Stomach (tissue), 9 donors: ENCODE measurements around the gene CYB5D1. TPM values are rescaled to one million over a fixed set of nuclear protein-coding genes. Genes with fewer than 3 reads are reported as not detected.

Experiments used
- DNase-seq, 2 donors: peaks; one replicate each; pipeline versions ENCODE4 v3.0.0 to v3.0.0-alpha.2; 2013 to 2019
- H3K27ac ChIP-seq, 5 donors: fragments of 200-600 bp in 4 of 5; sonication (generic) in 4 of 5; one replicate each; pipeline ENCODE4 v1.5.1; 2013 to 2019; ENCODE audit warnings: mild to moderate bottlenecking in 1 of 5, moderate library complexity in 1 of 5
- H3K27me3 ChIP-seq, 3 donors: fragments of 200-600 bp; sonication (generic); one replicate each; pipeline ENCODE4 v1.5.1; 2017 to 2019; ENCODE audit warnings: mixed run types in 1 of 3
- H3K36me3 ChIP-seq, 4 donors: fragments of 200-600 bp; sonication (generic); 1 replicate in 3 of 4; 2 replicates in 1 of 4; pipeline ENCODE4 v1.5.1; 2016 to 2019
- H3K4me1 ChIP-seq, 4 donors: fragments of 200-600 bp; sonication (generic); one replicate each; pipeline ENCODE4 v1.5.1; 2016 to 2019
- H3K4me3 ChIP-seq, 4 donors: fragments of 200-600 bp; sonication (generic) in 3 of 4; one replicate each; pipeline ENCODE4 v1.5.1; 2016 to 2019; ENCODE audit warnings: mild to moderate bottlenecking in 1 of 4
- H3K9me3 ChIP-seq, 4 donors: fragments of 200-600 bp; sonication (generic); one replicate each; pipeline ENCODE4 v1.5.1; 2016 to 2019
- EP300 ChIP-seq: sonication (generic); formaldehyde crosslinking; IDR thresholded peaks from one replicate; pipeline ENCODE4 v1.6.1; 2017; ENCODE audit warnings: antibody characterized with exemption
- POLR2A ChIP-seq, 4 donors: fragments of 450-650 bp; IDR thresholded peaks; one replicate each; pipeline ENCODE4 v1.6.1; 2016; ENCODE audit warnings: antibody characterized with exemption in 4 of 4, control low read depth in 2 of 4, mild to moderate bottlenecking in 1 of 4, moderate library complexity in 1 of 4
- POLR2AphosphoS5 ChIP-seq, 3 donors: sonication (generic); formaldehyde crosslinking; IDR thresholded peaks; one replicate each; pipeline ENCODE4 v1.6.1; 2016; ENCODE audit warnings: antibody characterized with exemption in 3 of 3
- WGBS, 5 donors: extraction: QIAGEN DNeasy Blood & Tissue Kit in 3 of 5; methylation state at CpG; one replicate each; pipeline versions ENCODE4 v1.1.5 to v1.1.7; 2013 to 2018; 5-methylcytosine and 5-hydroxymethylcytosine counted together
- intact Hi-C: fragments of 100-400 bp; cut with DNase I; formaldehyde crosslinking; loops from one replicate; pipeline ENCODE4 v1.15.1; 2023; ENCODE audit warnings: low total_unique reads
- polyA plus RNA-seq, 3 donors: library from polyadenylated mRNA; stranded (reverse); fragments of 200-250 nt; gene quantifications; one replicate each; pipeline ENCODE4 v1.2.3, GENCODE V29; 2013
- total RNA-seq, 5 donors: library from RNA; depleted of rRNA; stranded (reverse); fragments of >200 nt; gene quantifications; one replicate each; pipeline versions ENCODE4 v1.1.0 to v1.2.3, GENCODE V29; 2014 to 2016
- TF ChIP-seq, protein P1 (sequence below), 7 experiments: fragments of 450-650 bp in 4 of 7; fragments of 200-600 bp in 3 of 7; sonication (generic) in 3 of 7; IDR thresholded peaks; one replicate each; pipeline ENCODE4 v1.5.1; 2016 to 2019; ENCODE audit warnings: antibody characterized with exemption in 7 of 7, control low read depth in 2 of 7, mild to moderate bottlenecking in 1 of 7
- donor health status: healthy with polysubstance abuse.
- donor health status: Bipolar disorder and iron deficiency.
- donor health status: healthy.

The CYB5D1 gene
- total and polyA plus RNA-seq, 8 donors: 1.8 to 12.0 (median 4.9) TPM; not detected in 1

DNA sequence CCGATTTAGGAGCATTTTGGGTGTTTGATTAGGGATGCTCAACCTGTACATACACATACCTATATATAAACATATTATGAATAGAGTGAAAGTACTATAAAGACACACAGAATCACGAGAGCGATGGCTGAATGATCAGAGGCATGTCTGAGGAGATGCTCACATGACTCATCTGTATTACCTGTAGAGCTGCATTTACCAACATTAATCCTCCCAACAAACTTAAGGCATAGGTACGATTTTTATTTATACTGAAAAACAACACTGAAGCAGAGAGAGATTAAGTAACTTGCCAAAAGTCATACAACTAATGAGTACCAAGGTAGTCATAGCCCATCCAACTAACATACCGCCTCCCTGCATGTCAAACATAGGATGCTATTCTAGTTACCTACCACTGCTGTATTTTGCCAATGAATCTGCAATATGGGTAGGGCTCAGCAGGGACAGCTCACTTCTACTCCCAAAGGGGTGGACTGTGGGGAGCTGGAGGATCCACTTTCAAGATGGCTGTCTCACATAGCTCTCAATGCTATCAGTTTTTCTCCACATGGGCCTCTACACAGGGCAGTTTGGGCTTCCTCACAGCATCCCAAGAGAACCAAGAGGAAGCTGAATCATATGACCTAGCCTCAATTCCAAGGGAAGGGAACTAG lies 7.3 kb downstream of the CYB5D1 start:
- intact Hi-C loops: no loop called here
- 88 to 92% (median 91%) methylated on average over 5 of the region's 5 CpGs for WGBS, 5 donors
- Histone ChIP-seq H3K27ac (no peak overlapping the region), H3K9me3 (no peaks in the 10 kb centered on the region), H3K27me3 (no peaks in the 10 kb centered on the region), H3K4me1 (peaks cover 6 to 34% (median 19%) of the 10 kb centered on the region in 4 donors), H3K36me3 (peaks cover 0 to 31% (median 18%) of the 10 kb centered on the region in 4 donors), H3K4me3 (no peak overlapping the region)
- no peak for TF ChIP-seq EP300
- TF ChIP-seq POLR2AphosphoS5 (IDR thresholded peaks at IDR 0.05): no peak
- TF ChIP-seq POLR2A (IDR thresholded peaks at IDR 0.05): no peak
- TF ChIP-seq, protein P1, sequence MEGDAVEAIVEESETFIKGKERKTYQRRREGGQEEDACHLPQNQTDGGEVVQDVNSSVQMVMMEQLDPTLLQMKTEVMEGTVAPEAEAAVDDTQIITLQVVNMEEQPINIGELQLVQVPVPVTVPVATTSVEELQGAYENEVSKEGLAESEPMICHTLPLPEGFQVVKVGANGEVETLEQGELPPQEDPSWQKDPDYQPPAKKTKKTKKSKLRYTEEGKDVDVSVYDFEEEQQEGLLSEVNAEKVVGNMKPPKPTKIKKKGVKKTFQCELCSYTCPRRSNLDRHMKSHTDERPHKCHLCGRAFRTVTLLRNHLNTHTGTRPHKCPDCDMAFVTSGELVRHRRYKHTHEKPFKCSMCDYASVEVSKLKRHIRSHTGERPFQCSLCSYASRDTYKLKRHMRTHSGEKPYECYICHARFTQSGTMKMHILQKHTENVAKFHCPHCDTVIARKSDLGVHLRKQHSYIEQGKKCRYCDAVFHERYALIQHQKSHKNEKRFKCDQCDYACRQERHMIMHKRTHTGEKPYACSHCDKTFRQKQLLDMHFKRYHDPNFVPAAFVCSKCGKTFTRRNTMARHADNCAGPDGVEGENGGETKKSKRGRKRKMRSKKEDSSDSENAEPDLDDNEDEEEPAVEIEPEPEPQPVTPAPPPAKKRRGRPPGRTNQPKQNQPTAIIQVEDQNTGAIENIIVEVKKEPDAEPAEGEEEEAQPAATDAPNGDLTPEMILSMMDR (IDR thresholded peaks at IDR 0.05): no peak
- DNase-seq: peak in 1 of 2 donors; percentile 1

- no peak overlapping the region for H3K27ac ChIP-seq
- peak in 1 of 2 donors; percentile 7 for DNase-seq
- no peak for TF ChIP-seq EP300
- TF ChIP-seq POLR2AphosphoS5 (IDR thresholded peaks at IDR 0.05): no peak
- no peak for TF ChIP-seq POLR2A (IDR thresholded peaks at IDR 0.05)
- TF ChIP-seq, protein P1 (IDR thresholded peaks at IDR 0.05): no peak
Observed at GRCh38 chr17:7867881-7868329, 10.1 kb downstream of the CYB5D1 start.

GRCh38 chr17:7873051-7873450 lies 15.2 kb downstream of the CYB5D1 start:
- H3K27me3 ChIP-seq: no peaks in the 10 kb centered on the region
- TF ChIP-seq, protein P1 (IDR thresholded peaks at IDR 0.05): no peak
- TF ChIP-seq POLR2A (IDR thresholded peaks at IDR 0.05) (no peak), POLR2AphosphoS5 (IDR thresholded peaks at IDR 0.05) (no peak), EP300 (no peak)
- no peaks in the 10 kb centered on the region for H3K9me3 ChIP-seq
- no peak overlapping the region for H3K4me3 ChIP-seq
- H3K4me1 ChIP-seq: peaks cover 0 to 9% (median 0%) of the 10 kb centered on the region in 4 donors
- peak in 1 of 2 donors; percentile 7 for DNase-seq
- intact Hi-C loops: no loop called here
- WGBS, 5 donors: 59 to 71% (median 69%) methylated on average over 4 of the region's 4 CpGs
- peaks cover 0 to 48% (median 31%) of the 10 kb centered on the region in 4 donors for H3K36me3 ChIP-seq
- H3K27ac ChIP-seq: no peak overlapping the region

More at GRCh38 chr17:7867881-7868329, 10.1 kb downstream of the CYB5D1 start:
- intact Hi-C loops: no loop called here
- Histone ChIP-seq H3K36me3 (peaks cover 0 to 25% (median 15%) of the 10 kb centered on the region in 4 donors), H3K4me1 (peaks cover 3 to 30% (median 15%) of the 10 kb centered on the region in 4 donors), H3K27me3 (no peaks in the 10 kb centered on the region), H3K9me3 (no peaks in the 10 kb centered on the region), H3K4me3 (no peak overlapping the region)
- 73 to 84% (median 75%) methylated on average over 5 of the region's 5 CpGs for WGBS, 5 donors

- DNase-seq: no peak
- WGBS, 5 donors: 80 to 94% (median 88%) methylated on average over 2 of the region's 2 CpGs
- H3K36me3 ChIP-seq: peaks cover 4 to 60% (median 48%) of the 10 kb centered on the region in 4 donors
- intact Hi-C loops: no loop called here
- no peak overlapping the region for H3K27ac ChIP-seq
- H3K4me1 ChIP-seq: peaks cover 0 to 13% (median 1%) of the 10 kb centered on the region in 4 donors
- H3K9me3 ChIP-seq: no peaks in the 10 kb centered on the region
- no peak overlapping the region for H3K4me3 ChIP-seq
- no peak for TF ChIP-seq POLR2AphosphoS5 (IDR thresholded peaks at IDR 0.05)
- H3K27me3 ChIP-seq: no peaks in the 10 kb centered on the region
Observed at GRCh38 chr17:7875804-7876370, 18.1 kb downstream of the CYB5D1 start.
